Measurements from ENCODE around the gene AGMAT.

- TF ChIP-seq CTCF (IDR thresholded peaks at IDR 0.05) (no peak), POLR2A (IDR thresholded peaks at IDR 0.05) (no peak), POLR2AphosphoS5 (IDR thresholded peaks at IDR 0.05) (no peak)
Measured at GRCh38 chr1:15573477-15573876, 11.4 kb downstream of the AGMAT start.

All from prostate gland (tissue), 2 donors.